ENCODE results near the gene PLD3.

PLD3 gene

DNA sequence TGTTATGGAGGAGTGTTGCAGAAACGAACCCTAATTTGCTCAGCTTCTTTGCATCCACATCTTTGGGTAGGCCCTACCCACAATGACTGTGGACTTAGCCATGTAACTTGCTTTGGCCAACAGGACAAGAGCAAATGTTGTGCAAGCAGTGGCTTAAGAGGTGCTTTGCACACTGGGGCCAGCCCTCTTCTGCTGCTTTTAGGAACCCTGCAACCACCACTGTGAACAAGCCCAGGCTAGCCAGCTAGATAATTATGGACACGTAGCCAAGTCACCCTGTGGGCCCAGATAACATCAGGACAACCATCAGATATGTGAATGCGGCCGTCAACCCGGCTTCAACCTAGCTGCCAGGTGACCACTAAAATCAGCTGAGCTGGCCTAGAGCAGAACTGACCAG is 17.4 kb upstream of the PLD3 start:
- TF ChIP-seq TAF1 (IDR thresholded peaks at IDR 0.05; ENCODE audit: borderline replicate concordance, insufficient read depth, low read length) (no peak), SIN3A (IDR thresholded peaks at IDR 0.05; ENCODE audit: borderline replicate concordance, insufficient read depth, low read length) (no peak), FOXP2 (optimal IDR thresholded peaks at IDR 0.05; ENCODE audit: borderline replicate concordance, extremely low read depth, extremely low read length, insufficient read depth) (no peak), POLR2AphosphoS5 (IDR thresholded peaks at IDR 0.05; ENCODE audit: low read depth, low read length) (no peak)
- TF ChIP-seq, protein P1, sequence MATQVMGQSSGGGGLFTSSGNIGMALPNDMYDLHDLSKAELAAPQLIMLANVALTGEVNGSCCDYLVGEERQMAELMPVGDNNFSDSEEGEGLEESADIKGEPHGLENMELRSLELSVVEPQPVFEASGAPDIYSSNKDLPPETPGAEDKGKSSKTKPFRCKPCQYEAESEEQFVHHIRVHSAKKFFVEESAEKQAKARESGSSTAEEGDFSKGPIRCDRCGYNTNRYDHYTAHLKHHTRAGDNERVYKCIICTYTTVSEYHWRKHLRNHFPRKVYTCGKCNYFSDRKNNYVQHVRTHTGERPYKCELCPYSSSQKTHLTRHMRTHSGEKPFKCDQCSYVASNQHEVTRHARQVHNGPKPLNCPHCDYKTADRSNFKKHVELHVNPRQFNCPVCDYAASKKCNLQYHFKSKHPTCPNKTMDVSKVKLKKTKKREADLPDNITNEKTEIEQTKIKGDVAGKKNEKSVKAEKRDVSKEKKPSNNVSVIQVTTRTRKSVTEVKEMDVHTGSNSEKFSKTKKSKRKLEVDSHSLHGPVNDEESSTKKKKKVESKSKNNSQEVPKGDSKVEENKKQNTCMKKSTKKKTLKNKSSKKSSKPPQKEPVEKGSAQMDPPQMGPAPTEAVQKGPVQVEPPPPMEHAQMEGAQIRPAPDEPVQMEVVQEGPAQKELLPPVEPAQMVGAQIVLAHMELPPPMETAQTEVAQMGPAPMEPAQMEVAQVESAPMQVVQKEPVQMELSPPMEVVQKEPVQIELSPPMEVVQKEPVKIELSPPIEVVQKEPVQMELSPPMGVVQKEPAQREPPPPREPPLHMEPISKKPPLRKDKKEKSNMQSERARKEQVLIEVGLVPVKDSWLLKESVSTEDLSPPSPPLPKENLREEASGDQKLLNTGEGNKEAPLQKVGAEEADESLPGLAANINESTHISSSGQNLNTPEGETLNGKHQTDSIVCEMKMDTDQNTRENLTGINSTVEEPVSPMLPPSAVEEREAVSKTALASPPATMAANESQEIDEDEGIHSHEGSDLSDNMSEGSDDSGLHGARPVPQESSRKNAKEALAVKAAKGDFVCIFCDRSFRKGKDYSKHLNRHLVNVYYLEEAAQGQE (IDR thresholded peaks at IDR 0.05; ENCODE audit: insufficient read depth in 1 of 2, low read depth in 2 of 2, low read length in 2 of 2) = no peak

DNA sequence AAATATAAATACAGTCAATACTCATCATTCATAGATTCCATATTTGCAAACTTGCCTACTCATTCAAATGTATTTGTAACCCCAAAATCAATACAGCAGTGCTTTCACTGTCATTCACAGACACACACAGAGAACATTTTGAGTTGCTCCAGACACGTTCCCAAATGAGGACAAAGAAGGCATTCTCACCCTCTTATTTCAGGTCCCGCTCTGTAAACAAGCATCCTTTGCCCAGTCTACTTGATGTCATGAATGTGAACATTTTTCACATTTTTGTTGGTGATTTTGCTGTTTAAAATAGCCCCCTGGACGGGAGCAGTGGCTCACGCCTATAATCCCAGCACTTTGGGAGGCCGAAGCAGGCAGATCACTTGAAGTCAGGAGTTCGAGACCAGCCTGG is 15.8 kb upstream of the PLD3 start:
- no peak for TF ChIP-seq TAF1 (IDR thresholded peaks at IDR 0.05; ENCODE audit: borderline replicate concordance, insufficient read depth, low read length)
- TF ChIP-seq, protein P1 (IDR thresholded peaks at IDR 0.05; ENCODE audit: insufficient read depth in 1 of 2, low read depth in 2 of 2, low read length in 2 of 2) = no peak
- no peak for TF ChIP-seq POLR2AphosphoS5 (IDR thresholded peaks at IDR 0.05; ENCODE audit: low read depth, low read length)

DNA sequence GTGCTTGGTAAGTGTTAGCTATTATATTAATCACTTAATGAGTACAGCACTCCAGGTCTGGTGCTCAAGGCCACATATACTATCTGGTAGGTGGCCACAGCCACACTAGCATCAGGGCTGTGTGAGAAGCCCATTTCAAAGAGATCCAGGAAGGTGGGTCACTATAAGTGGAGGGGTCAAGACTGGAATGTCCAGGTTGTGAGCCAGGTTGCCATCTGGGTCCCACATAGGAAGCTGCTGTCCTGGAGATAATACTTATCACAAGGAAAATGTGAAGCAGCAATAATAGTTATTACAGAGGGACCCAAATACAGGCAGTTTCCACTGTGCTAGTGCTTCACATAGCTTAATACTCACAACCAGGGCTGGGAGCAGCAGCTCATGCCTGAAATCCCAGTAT is 13.4 kb upstream of the PLD3 start:
- TF ChIP-seq, protein P1 (IDR thresholded peaks at IDR 0.05; ENCODE audit: insufficient read depth in 1 of 2, low read depth in 2 of 2, low read length in 2 of 2) = no peak
- TF ChIP-seq SIN3A (IDR thresholded peaks at IDR 0.05; ENCODE audit: borderline replicate concordance, insufficient read depth, low read length) = no peak
- no peak for TF ChIP-seq TAF1 (IDR thresholded peaks at IDR 0.05; ENCODE audit: borderline replicate concordance, insufficient read depth, low read length)
- no peak for TF ChIP-seq POLR2AphosphoS5 (IDR thresholded peaks at IDR 0.05; ENCODE audit: low read depth, low read length)
- TF ChIP-seq FOXP2 (optimal IDR thresholded peaks at IDR 0.05; ENCODE audit: borderline replicate concordance, extremely low read depth, extremely low read length, insufficient read depth) = no peak

DNA sequence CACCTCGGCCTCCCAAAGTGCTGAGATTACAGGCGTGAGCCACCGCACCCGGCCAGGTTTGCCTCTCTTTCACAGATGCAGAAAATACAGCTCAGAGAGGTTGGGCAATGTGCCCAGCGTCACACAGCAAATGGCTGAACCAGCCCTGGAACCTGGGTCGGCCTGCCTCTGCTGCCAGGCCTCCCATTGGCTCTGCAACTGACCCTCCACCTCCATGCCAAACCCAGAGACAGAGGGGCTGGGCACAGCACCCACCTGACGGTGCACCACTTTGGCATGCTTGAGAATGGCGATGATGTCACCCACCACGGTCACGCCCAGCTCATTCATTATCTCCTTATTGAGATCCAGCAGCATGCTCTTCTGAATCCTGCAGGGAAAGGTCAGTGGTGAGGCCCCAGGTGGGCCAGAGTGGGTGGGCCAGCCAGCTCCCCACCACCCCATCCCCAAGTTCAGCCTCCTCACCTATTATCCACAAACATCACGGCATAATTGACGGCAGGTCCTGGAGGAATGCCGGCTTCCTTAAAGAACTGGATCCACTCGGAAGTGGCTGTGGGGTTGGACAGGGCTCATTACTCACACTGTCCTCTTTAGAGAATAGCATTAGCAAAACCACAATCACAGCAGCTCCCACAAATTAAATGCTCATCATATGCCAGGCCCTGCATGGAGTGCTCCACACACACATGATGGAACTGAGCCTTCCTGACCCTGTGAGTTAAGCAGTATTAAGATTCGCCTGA is 12.5 kb upstream of the PLD3 start:
- TF ChIP-seq, protein P1 (IDR thresholded peaks at IDR 0.05; ENCODE audit: insufficient read depth in 1 of 2, low read depth in 2 of 2, low read length in 2 of 2) = no peak
- TF ChIP-seq FOXP2 (optimal IDR thresholded peaks at IDR 0.05; ENCODE audit: borderline replicate concordance, extremely low read depth, extremely low read length, insufficient read depth) = no peak
- TF ChIP-seq SIN3A (IDR thresholded peaks at IDR 0.05; ENCODE audit: borderline replicate concordance, insufficient read depth, low read length) = no peak
- TF ChIP-seq TAF1 (IDR thresholded peaks at IDR 0.05; ENCODE audit: borderline replicate concordance, insufficient read depth, low read length) = no peak
- TF ChIP-seq POLR2AphosphoS5 (IDR thresholded peaks at IDR 0.05; ENCODE audit: low read depth, low read length) = no peak

DNA sequence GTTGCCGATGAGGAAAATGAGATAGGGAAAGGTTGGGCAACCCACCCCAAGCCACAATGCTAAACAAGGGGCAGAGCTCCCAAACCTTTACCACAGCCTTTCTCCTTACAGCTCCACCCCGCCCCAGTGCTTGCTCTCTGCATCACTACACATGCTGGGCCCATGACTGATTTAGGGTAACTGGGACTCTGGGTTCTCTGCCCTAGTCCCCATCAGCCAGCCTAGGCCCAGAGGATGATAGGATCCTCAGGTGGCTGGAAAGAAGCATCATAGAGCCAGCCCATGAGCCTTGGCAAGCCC is 11.9 kb upstream of the PLD3 start:
- TF ChIP-seq FOXP2 (optimal IDR thresholded peaks at IDR 0.05; ENCODE audit: borderline replicate concordance, extremely low read depth, extremely low read length, insufficient read depth) = no peak
- no peak for TF ChIP-seq TAF1 (IDR thresholded peaks at IDR 0.05; ENCODE audit: borderline replicate concordance, insufficient read depth, low read length)
- TF ChIP-seq SIN3A (IDR thresholded peaks at IDR 0.05; ENCODE audit: borderline replicate concordance, insufficient read depth, low read length) = no peak
- TF ChIP-seq POLR2AphosphoS5 (IDR thresholded peaks at IDR 0.05; ENCODE audit: low read depth, low read length) = no peak
- TF ChIP-seq, protein P1 (IDR thresholded peaks at IDR 0.05; ENCODE audit: insufficient read depth in 1 of 2, low read depth in 2 of 2, low read length in 2 of 2) = no peak

Measured in PFSK-1 (cell line).